ENCODE measurements around the gene MRTFB.
"Not testable (repeated sequence)": the region's sequence is repeated elsewhere in the genome, so short reads cannot be mapped to it uniquely, and the experiment has no call there.

MRTFB gene

GRCh38 chr16:14070877-14071575 is at the start of gene MRTFB:
TSS of gene MRTFB (plus strand) at chr16:14071319. CDS start at chr16:14140607, 69,288 bp downstream.
- peak within 1 kb of the TSS; percentile 84 for H3K4me3 ChIP-seq (ENCODE audit: low read depth, low read length)
- in situ Hi-C loops (cut with HindIII; ENCODE audit: low pct_ligation_motif_present, low sequenced_read_pairs), result no loop called here
- TF ChIP-seq CTCF (IDR thresholded peaks at IDR 0.05; ENCODE audit: low read depth, low read length, missing control alignments), result no peak
- H3K36me3 ChIP-seq (replicated peaks), result no peaks in the 10 kb centered on the region
- no peaks in the 10 kb centered on the region for H3K27me3 ChIP-seq (replicated peaks)
- peak within 1 kb of the TSS; percentile 57 for H3K27ac ChIP-seq
- DNase-seq, result peak; percentile 40

GRCh38 chr16:14023526-14023925 is 47.6 kb upstream of the MRTFB start:
- in situ Hi-C loops (cut with HindIII; ENCODE audit: low pct_ligation_motif_present, low sequenced_read_pairs); H3K27ac ChIP-seq; H3K36me3 ChIP-seq (replicated peaks); DNase-seq; H3K27me3 ChIP-seq (replicated peaks); H3K4me3 ChIP-seq (ENCODE audit: low read depth, low read length): not testable (repeated sequence)

DNA sequence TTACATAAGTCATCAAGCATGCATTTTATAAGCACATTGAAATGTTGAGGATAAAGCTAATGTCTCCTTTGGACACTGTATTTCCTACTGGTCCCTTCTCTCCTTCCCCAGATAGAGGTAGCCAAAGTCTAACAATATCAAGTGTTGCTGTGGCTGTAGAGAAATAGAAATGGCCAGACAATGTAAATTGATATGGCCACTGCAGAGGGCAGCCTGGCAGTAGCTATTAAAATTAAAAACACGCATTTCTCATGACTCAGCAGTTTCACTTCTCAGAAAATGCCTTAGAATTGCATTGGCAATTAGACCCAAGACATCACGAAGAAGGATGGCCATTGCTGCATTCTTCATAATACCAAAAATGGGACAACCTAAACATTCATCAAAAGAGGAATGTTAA is 46.8 kb upstream of the MRTFB start:
- DNase-seq, result no peak
- no peak overlapping the region for H3K27ac ChIP-seq
- no peak for TF ChIP-seq CTCF (IDR thresholded peaks at IDR 0.05; ENCODE audit: low read depth, low read length, missing control alignments)
- H3K36me3 ChIP-seq (replicated peaks), result no peaks in the 10 kb centered on the region
- H3K4me3 ChIP-seq (ENCODE audit: low read depth, low read length), result no peak overlapping the region
- H3K27me3 ChIP-seq (replicated peaks), result no peaks in the 10 kb centered on the region
- in situ Hi-C loops (cut with HindIII; ENCODE audit: low pct_ligation_motif_present, low sequenced_read_pairs), result no loop called here

DNA sequence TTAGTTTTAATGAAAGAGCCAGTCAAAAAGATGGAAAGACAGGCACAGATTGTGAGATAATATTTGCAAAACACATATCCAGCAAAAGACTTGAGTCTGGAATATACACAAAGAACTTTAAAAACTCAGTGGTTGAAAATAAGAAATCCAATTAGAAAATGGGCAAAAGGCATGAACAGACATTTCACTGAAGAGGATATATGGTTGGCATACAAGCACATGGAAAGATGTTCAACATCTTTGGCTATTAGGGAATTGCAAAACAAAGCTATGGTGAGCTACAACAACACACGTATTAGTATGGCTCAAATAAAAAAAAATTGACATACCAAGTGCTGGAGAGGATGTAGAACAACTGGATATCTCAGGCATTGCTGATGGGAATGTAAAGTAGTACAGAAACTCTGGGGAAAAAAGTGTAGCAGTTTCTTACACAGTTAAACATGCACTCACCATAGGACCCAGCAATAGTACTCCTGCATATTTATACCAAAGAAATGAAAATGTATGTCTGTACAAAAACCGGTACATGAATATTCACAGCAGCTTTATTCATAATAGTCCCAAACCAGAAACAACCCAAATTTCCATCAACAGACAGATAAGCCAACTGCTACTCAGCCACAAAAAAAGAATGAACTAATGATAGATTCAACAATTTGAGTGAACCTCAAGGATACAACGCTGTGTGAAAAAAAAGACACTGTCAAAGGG is 44.4 kb upstream of the MRTFB start:
- no peaks in the 10 kb centered on the region for H3K27me3 ChIP-seq (replicated peaks)
- in situ Hi-C loops (cut with HindIII; ENCODE audit: low pct_ligation_motif_present, low sequenced_read_pairs), result no loop called here
- H3K27ac ChIP-seq, result no peak overlapping the region
- no peak for DNase-seq
- H3K36me3 ChIP-seq (replicated peaks), result no peaks in the 10 kb centered on the region
- no peak overlapping the region for H3K4me3 ChIP-seq (ENCODE audit: low read depth, low read length)
- no peak for TF ChIP-seq CTCF (IDR thresholded peaks at IDR 0.05; ENCODE audit: low read depth, low read length, missing control alignments)

GRCh38 chr16:14028202-14028601 is 42.9 kb upstream of the MRTFB start:
- H3K36me3 ChIP-seq (replicated peaks), result no peaks in the 10 kb centered on the region
- H3K4me3 ChIP-seq (ENCODE audit: low read depth, low read length), result no peak overlapping the region
- DNase-seq, result no peak
- H3K27ac ChIP-seq, result no peak overlapping the region
- in situ Hi-C loops (cut with HindIII; ENCODE audit: low pct_ligation_motif_present, low sequenced_read_pairs), result no loop called here
- H3K27me3 ChIP-seq (replicated peaks), result no peaks in the 10 kb centered on the region
- no peak for TF ChIP-seq CTCF (IDR thresholded peaks at IDR 0.05; ENCODE audit: low read depth, low read length, missing control alignments)

- no peak for DNase-seq
These were observed 41.5 kb upstream of the MRTFB start for GRCh38 chr16:14029658-14030057.

More at GRCh38 chr16:14029658-14030057, 41.5 kb upstream of the MRTFB start:
- in situ Hi-C loops (cut with HindIII; ENCODE audit: low pct_ligation_motif_present, low sequenced_read_pairs), result no loop called here
- Histone ChIP-seq H3K27me3 (replicated peaks) (no peaks in the 10 kb centered on the region), H3K4me3 (ENCODE audit: low read depth, low read length) (no peak overlapping the region), H3K36me3 (replicated peaks) (no peaks in the 10 kb centered on the region), H3K27ac (no peak overlapping the region)
- no peak for TF ChIP-seq CTCF (IDR thresholded peaks at IDR 0.05; ENCODE audit: low read depth, low read length, missing control alignments)
